Cardiac atrium fibroblast (primary cell): Measurements from ENCODE around the gene SPRYD3. TPM values are rescaled to one million over a fixed set of nuclear protein-coding genes. Genes with fewer than 3 reads are reported as not detected.

Experiments used
- total RNA-seq: library from RNA; depleted of rRNA; stranded (reverse); fragments of >200 nt; gene quantifications from 2 replicates; pipeline ENCODE4 v1.2.3, GENCODE V29; 2015

Gene SPRYD3
- 24.3 and 27.1 TPM in 2 replicates for total RNA-seq

GRCh38 chr12:53079226-53080117 is at the start of gene SPRYD3:
Gene SPRYD3 (minus strand): TSS chr12:53079390. CDS start chr12:53079333, 57 bp downstream.

DNA sequence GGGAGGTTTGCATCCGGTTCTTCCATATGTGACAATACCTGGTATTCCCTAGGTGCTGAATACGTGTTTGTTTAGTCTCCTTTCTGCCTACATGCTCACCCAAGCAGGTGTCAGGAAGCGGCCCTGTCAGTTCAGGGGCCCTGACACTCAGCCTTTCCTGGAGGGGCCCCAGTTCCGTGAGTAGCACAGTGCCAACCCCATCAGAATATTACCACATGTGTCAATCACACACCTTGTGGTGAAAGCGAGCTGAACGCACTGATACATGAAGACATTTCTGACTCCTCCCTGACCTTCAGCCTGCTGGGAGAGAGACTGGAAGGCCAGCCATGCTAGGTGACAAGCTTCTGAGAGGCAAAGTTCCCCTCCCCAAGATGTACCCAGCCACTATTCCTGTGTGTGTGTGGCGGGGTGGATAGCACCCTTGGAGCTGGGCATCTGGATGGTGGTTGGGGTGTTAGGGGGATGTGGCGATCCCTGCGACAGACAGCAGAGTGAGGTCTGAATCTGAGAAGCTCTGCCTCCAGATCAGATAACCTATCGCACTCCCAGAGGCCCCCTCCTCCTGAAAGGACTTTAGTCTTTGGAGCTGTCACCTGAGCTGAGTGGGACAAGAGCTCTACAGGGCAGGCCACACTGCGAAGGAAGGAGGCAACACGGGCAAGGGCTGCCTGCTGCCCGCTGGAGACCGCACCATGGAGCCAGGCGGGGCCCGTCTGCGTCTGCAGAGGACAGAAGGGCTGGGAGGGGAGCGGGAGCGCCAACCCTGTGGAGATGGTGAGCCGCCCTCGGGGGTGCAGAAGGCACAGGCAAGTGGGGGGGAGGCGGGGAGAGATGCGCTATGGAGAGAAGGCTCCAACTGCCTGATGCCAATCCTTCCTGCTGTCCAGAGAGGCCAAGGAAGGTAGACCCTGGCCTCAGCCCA is 24.0 kb upstream of the SPRYD3 start, which contains the start of gene SOAT2:
Gene SOAT2 (plus strand): TSS at position 604 of the 925 bp plus-strand sequence. CDS start 92 bp downstream, at position 696.

GRCh38 chr12:53097564-53098353 is 18.6 kb upstream of the SPRYD3 start, which contains the start of gene IGFBP6:
Gene IGFBP6 (plus strand): TSS chr12:53097667. CDS start chr12:53097718, 51 bp downstream.

GRCh38 chr12:53049571-53050318 is 29.4 kb downstream of the SPRYD3 start, which contains the start of gene TNS2:
Gene TNS2 (plus strand): TSS chr12:53050065. CDS start chr12:53050186, 121 bp downstream.

Other genes starting within 250 kb of the SPRYD3 start
- not detected in 2 replicates for gene KRT79, start 245.1 kb downstream of the SPRYD3 start, total RNA-seq
- gene KRT78, start 230.4 kb downstream of the SPRYD3 start, total RNA-seq, result not detected in 2 replicates
- gene KRT8, start 174.3 kb downstream of the SPRYD3 start, total RNA-seq, result 12.8 and 17.9 TPM in 2 replicates
- gene KRT18, start 130.3 kb downstream of the SPRYD3 start, total RNA-seq, result 241 and 333 TPM in 2 replicates
- gene EIF4B, start 72.9 kb downstream of the SPRYD3 start, total RNA-seq, result 547 and 594 TPM in 2 replicates
- 99.6 and 100 TPM in 2 replicates for gene TNS2, start 29.3 kb downstream of the SPRYD3 start, total RNA-seq
- gene IGFBP6, start 18.3 kb upstream of the SPRYD3 start, total RNA-seq, result 275 and 379 TPM in 2 replicates
- not detected in 2 replicates for gene SOAT2, start 24.1 kb upstream of the SPRYD3 start, total RNA-seq
- gene ZNF740, start 101.3 kb upstream of the SPRYD3 start, total RNA-seq, result 5.0 and 6.5 TPM in 2 replicates
- gene CSAD, start 101.5 kb upstream of the SPRYD3 start, total RNA-seq, result 7.4 and 11.8 TPM in 2 replicates
- 0.18 TPM in 1 of 2 replicates, not detected in the other for gene ITGB7, start 127.9 kb upstream of the SPRYD3 start, total RNA-seq
- 15.6 and 17.7 TPM in 2 replicates for gene RARG, start 152.8 kb upstream of the SPRYD3 start, total RNA-seq
- 3.2 and 4.7 TPM in 2 replicates for gene ESPL1, start 188.9 kb upstream of the SPRYD3 start, total RNA-seq
- 376 and 591 TPM in 2 replicates for gene PFDN5, start 216.2 kb upstream of the SPRYD3 start, total RNA-seq
- gene MYG1, start 220.3 kb upstream of the SPRYD3 start, total RNA-seq, result 38.6 and 54.3 TPM in 2 replicates
- gene AAAS, start 242.2 kb upstream of the SPRYD3 start, total RNA-seq, result 46.2 and 50.2 TPM in 2 replicates